Right lobe of liver (tissue), 6 donors: ENCODE results near the gene WFIKKN1. TPM values are rescaled to one million over a fixed set of nuclear protein-coding genes. Genes with fewer than 3 reads are reported as not detected.

Experiments
- ATAC-seq, 4 donors: fragments of 200-7000 bp; cut with Tn5 transposase; one replicate each; pipeline ENCODE4 v1.9.1; 2020; ENCODE audit warnings: mild to moderate bottlenecking in 4 of 4, moderate library complexity in 4 of 4
- DNase-seq, 3 donors: peaks; one replicate each; pipeline ENCODE4 v3.0.0-alpha.2; 2020
- H3K27ac ChIP-seq, 3 donors: fragments of 200-600 bp; one replicate each; pipeline ENCODE4 v1.8.0; 2022
- H3K27me3 ChIP-seq, 2 donors: fragments of 200-600 bp; one replicate each; pipeline ENCODE4 v1.8.0; 2022
- H3K36me3 ChIP-seq, 4 donors: fragments of 200-600 bp; sonication (generic) in 1 of 4; one replicate each; pipeline versions ENCODE4 v1.5.1 to v1.8.0; 2017 to 2022; ENCODE audit warnings: control low read depth in 1 of 4
- H3K4me1 ChIP-seq, 4 donors: fragments of 200-600 bp; sonication (generic) in 1 of 4; one replicate each; pipeline versions ENCODE4 v1.5.1 to v1.8.0; 2017 to 2022; ENCODE audit warnings: control low read depth in 1 of 4
- H3K4me3 ChIP-seq, 3 donors: fragments of 200-600 bp; one replicate each; pipeline ENCODE4 v1.8.0; 2022
- H3K9me3 ChIP-seq, 4 donors: fragments of 200-600 bp; sonication (generic) in 1 of 4; one replicate each; pipeline versions ENCODE4 v1.5.1 to v1.8.0; 2017 to 2022; ENCODE audit warnings: control low read depth in 1 of 4
- POLR2A ChIP-seq: fragments of 450-650 bp; IDR thresholded peaks from one replicate; pipeline ENCODE4 v1.6.1; 2017; ENCODE audit warnings: antibody characterized with exemption, mild to moderate bottlenecking
- WGBS: methylation state at CpG from one replicate; pipeline ENCODE4 v1.1.6; 2018; ENCODE audit warnings: low coverage, low lambda C conversion rate; ENCODE audit not compliant: insufficient coverage; ENCODE audit errors: missing lambda C conversion rate; 5-methylcytosine and 5-hydroxymethylcytosine counted together
- intact Hi-C, 2 donors: fragments of 100-400 bp; cut with DNase I; formaldehyde crosslinking; loops; one replicate each; pipeline versions ENCODE4 v1.11.2 to v1.14.1; 2022
- total RNA-seq, 6 experiments: library from RNA; depleted of rRNA in 2 of 6; stranded (reverse); fragments of >200 nt in 2 of 6; fragmentation: NEBNext Ultra II Directional in 3 of 6; extraction: Animal tissue kit (Norgen Biotek cat#: 25700) in 3 of 6; gene quantifications; one replicate each; pipeline versions ENCODE4 v1.1.0 to v1.2.4, GENCODE V29; 2016 to 2023
- TF ChIP-seq, protein P1 (sequence below), 4 donors: fragments of 200-600 bp in 3 of 4; fragments of 450-650 bp in 1 of 4; IDR thresholded peaks; one replicate each; pipeline versions ENCODE4 v1.5.1 to v1.8.0; 2016 to 2022; ENCODE audit warnings: antibody characterized with exemption in 4 of 4, mild to moderate bottlenecking in 2 of 4
- donor health status: DM: no; HTN: yes; CAD: no.
- donor health status: DM: no; HTN: no; CAD: no.
- donor health status: DM: no; HTN: no; CAD: no.
- donor health status: DM: no; HTN: yes; CAD: no.
- donor health status: DM: no; HTN: yes; CAD: no.

The WFIKKN1 gene
- total RNA-seq, 6 experiments from 2014 or later, result 0.43 to 0.70 (median 0.56) TPM

DNA sequence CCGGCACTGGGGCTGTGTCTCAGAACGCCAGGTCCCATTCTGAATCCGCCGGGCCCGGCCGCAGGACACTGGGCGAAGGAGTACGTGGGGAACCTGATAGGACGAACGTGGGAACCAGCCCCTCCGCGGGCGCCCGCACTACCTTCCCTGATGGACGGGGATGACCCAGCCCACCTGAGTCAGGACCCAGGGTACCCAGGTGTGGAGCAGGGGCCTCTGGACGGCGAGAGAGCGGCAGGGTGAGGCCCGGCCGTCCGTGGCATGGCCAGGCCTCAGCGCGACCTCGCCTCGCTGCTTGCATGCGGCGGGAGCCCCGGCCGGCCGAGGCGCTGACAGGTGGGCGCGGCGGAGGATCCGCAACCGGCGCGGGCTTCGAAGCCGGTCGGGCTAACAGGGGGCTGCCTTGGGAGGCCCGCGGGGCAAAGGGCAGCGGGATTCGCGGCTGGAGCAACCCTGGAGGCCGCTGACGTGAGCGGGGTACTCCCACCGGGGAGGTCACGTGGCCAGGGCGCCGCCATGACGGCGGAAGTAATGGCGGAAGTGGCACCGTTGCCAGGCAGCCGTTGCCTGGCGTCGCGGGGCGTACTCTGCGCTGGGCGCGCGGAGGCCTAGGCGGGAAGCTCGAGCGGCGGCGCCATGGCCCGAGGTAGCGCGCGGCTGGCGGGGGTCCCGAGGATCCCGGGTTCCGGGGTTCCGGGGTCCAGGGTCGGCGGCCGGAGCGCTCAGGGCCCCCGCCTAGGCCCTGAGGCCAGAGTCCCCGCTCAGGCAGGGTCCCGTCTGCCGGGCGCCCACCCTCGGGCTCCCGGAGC is 18.2 kb downstream of the WFIKKN1 start, which contains the start of gene WDR90:
TSS of gene WDR90 (plus strand) at position 585 of the 809 bp plus-strand sequence. CDS start at position 637, 52 bp downstream.
- peak; percentile 95 to 97 (median 97) for DNase-seq
- Histone ChIP-seq H3K27me3 (no peaks in the 10 kb centered on the region), H3K27ac (peak within 1 kb of the TSS; percentile 86 to 94 (median 89)), H3K4me3 (peak within 1 kb of the TSS; percentile 46 to 88 (median 72)), H3K4me1 (peaks cover 0 to 38% (median 17%) of the 10 kb centered on the region in 4 donors), H3K36me3 (no peaks in the 10 kb centered on the region), H3K9me3 (no peaks in the 10 kb centered on the region)
- whole genome bisulfite sequencing, result 0% methylated on average over 2 of the region's 91 CpGs
- peak; percentile 56 to 61 (median 58) for ATAC-seq
- intact Hi-C loops, result no loop called here
- TF ChIP-seq POLR2A, result peak; percentile 77
- TF ChIP-seq, protein P1, sequence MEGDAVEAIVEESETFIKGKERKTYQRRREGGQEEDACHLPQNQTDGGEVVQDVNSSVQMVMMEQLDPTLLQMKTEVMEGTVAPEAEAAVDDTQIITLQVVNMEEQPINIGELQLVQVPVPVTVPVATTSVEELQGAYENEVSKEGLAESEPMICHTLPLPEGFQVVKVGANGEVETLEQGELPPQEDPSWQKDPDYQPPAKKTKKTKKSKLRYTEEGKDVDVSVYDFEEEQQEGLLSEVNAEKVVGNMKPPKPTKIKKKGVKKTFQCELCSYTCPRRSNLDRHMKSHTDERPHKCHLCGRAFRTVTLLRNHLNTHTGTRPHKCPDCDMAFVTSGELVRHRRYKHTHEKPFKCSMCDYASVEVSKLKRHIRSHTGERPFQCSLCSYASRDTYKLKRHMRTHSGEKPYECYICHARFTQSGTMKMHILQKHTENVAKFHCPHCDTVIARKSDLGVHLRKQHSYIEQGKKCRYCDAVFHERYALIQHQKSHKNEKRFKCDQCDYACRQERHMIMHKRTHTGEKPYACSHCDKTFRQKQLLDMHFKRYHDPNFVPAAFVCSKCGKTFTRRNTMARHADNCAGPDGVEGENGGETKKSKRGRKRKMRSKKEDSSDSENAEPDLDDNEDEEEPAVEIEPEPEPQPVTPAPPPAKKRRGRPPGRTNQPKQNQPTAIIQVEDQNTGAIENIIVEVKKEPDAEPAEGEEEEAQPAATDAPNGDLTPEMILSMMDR (IDR thresholded peaks at IDR 0.05), result no peak

DNA sequence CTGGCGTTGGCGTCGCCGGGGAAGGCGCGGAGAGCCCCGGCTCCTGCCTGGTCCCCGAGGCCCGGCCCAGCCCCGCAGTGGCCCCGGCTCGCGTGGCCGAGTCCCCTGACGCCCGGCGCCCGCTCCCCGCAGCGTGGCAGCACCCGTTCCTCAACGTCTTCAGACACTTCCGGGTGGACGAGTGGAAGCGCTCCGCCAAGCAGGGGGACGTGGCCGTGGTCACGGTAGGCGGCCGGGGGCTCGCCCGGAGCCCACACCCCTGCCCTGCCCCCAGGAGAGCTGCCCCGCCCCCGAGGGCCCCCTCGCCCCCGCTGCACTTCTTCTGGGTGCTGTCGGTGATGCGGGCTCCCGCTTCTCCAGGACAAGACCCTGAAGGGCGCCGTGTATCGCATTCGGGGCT is 18.8 kb downstream of the WFIKKN1 start:
- H3K4me3 ChIP-seq, result peak overlapping the region; percentile 46 to 88 (median 72)
- no peaks in the 10 kb centered on the region for H3K9me3 ChIP-seq
- peaks cover 0 to 34% (median 16%) of the 10 kb centered on the region in 4 donors for H3K4me1 ChIP-seq
- H3K27me3 ChIP-seq, result no peaks in the 10 kb centered on the region
- WGBS, result 10% methylated on average over 2 of the region's 44 CpGs
- H3K36me3 ChIP-seq, result no peaks in the 10 kb centered on the region
- no peak for DNase-seq
- H3K27ac ChIP-seq, result peak overlapping the region in 1 of 3 donors; percentile 94
- no peak for ATAC-seq
- intact Hi-C loops, result no loop called here
- TF ChIP-seq, protein P1 (IDR thresholded peaks at IDR 0.05), result no peak
- TF ChIP-seq POLR2A, result no peak

DNA sequence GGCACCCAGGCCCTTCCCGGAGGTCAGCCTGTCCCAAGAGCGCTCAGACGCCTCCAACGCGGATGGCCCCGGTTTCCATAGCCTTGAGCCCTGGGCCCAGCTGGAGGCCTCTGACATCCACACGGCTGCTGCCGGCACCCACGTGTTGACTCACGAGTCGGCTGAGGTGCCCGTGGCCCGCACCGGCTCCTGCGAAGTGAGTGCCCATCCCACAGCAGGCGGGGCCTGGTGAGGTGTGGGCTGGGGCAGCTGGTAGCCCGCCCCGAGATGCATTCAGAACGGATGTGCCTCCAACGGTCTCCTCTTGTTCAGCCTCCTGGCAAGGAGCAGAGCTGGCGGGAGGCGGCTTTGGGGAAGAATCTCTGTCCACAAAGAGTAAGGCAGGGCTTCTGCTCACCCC is 21.1 kb downstream of the WFIKKN1 start:
- Histone ChIP-seq H3K4me3 (no peak overlapping the region), H3K27me3 (no peaks in the 10 kb centered on the region), H3K36me3 (no peaks in the 10 kb centered on the region), H3K27ac (no peak overlapping the region), H3K9me3 (no peaks in the 10 kb centered on the region), H3K4me1 (peaks cover 0 to 17% (median 6%) of the 10 kb centered on the region in 4 donors)
- no peak for ATAC-seq
- TF ChIP-seq POLR2A, result no peak
- TF ChIP-seq, protein P1 (IDR thresholded peaks at IDR 0.05), result no peak
- no peak for DNase-seq
- intact Hi-C loops, result no loop called here
- no CpG with 5 or more reads among the region's 22 CpGs for WGBS

DNA sequence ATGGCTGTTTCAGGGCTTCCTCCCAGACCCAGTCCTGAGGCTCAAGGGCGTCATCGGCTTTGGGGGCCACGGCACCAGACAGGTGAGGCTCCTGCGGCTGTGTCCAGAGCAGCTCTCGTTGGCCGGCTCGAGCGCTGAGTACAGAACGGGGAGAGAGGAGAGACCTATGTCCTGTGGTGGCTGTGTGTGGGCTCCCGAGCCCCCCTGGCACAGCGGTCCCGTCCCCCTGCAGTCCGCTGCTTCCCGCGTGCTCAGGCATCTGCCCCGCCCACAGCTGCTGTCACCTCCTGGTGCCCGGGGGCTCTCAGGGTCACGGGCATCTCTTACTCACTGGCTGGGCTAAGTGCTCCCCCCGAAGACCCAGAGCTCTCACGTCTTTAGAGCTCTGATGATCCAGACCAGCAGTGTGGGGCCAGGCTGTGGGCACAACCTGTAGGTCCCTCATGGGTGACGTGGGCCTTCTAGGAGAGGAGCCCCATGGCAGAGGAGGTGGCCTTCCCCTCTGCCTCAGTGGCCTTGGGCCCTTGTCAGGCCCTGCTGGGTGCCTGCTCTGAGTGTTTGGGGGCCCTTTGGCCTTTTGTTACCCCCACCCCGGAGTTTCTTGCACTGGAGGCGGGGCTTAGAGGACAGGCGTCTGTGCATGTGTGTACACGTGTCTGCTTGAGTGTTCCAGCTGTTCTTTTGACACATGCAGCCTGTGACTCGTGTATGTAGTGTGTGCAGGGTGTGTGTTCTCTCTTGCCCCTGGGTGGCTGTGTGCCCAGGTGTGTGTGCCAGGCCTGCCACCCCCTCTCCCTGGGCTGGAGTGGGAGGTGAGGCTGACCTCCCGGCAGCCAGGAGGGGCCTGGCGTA is 21.9 kb downstream of the WFIKKN1 start:
- Histone ChIP-seq H3K4me1 (peaks cover 0 to 9% (median 1%) of the 10 kb centered on the region in 4 donors), H3K9me3 (no peaks in the 10 kb centered on the region), H3K27ac (no peak overlapping the region), H3K4me3 (no peak overlapping the region), H3K27me3 (no peaks in the 10 kb centered on the region), H3K36me3 (no peaks in the 10 kb centered on the region)
- DNase-seq (no peak), ATAC-seq (no peak)
- intact Hi-C loops, result no loop called here
- WGBS, result 100% methylated on average over 3 of the region's 28 CpGs
- TF ChIP-seq, protein P1 (IDR thresholded peaks at IDR 0.05), result no peak
- TF ChIP-seq POLR2A, result no peak
